Activated CD8-positive, alpha-beta memory T cell treated with anti-CD3 and anti-CD28 coated beads, Interleukin-2, amount 50 U/mL, for 4 hours (primary cell): ENCODE measurements around the gene PET117.
"Not testable (repeated sequence)": the region's sequence is repeated elsewhere in the genome, so short reads cannot be mapped to it uniquely, and the experiment has no call there.

ENCODE experiments used
- DNase-seq: peaks from one replicate; pipeline ENCODE4 v3.0.0-alpha.2; 2020

Gene PET117, protein sequence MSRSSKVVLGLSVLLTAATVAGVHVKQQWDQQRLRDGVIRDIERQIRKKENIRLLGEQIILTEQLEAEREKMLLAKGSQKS

DNA sequence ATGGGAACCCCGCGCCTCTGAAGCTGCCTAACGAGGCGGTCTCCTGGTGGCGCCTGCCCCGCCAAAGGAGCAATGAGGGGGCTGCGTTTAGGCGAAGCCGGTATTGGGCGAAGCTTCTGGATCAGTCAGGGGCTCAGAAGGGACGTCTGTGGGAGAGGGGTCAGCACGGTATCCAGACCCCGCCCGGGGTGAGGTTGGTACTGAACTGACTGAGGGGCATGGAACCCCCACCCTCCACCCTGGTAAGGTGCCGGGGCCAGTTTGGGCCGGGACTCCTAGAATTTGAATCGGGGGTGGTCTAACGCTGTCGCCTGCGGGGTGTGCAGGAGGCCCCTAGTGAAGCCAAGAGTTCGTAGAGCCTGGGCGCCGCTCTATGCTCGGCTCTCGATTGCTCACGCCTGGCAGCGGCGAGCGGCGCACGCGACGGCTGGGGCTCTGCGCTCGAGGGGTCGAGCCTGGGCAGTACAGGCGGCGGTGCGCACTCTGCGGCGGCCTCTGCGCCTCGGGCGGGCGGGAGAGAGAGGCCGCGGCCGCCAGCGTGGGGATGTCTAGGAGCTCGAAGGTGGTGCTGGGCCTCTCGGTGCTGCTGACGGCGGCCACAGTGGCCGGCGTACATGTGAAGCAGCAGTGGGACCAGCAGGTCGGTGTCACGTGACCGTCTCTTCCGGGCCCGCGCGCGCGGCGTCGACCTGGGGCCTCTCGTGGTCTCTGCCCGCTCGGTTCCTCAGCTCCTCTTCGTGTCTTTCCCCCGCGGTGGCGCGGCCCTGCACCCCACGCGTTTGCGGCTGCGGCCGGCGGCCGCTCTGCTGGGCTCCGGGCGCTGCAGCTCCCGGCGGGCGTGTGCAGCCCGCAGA lies at the start of gene PET117, which contains the start of gene KAT14:
PET117 (plus strand) TSS at position 452 of the 854 bp plus-strand sequence; CDS start at position 545, 93 bp downstream.
KAT14 (plus strand) TSS at position 452 of the 854 bp plus-strand sequence. CDS start 4,798 bp downstream, outside the sequence.
- DNase-seq = peak; percentile 93

DNA sequence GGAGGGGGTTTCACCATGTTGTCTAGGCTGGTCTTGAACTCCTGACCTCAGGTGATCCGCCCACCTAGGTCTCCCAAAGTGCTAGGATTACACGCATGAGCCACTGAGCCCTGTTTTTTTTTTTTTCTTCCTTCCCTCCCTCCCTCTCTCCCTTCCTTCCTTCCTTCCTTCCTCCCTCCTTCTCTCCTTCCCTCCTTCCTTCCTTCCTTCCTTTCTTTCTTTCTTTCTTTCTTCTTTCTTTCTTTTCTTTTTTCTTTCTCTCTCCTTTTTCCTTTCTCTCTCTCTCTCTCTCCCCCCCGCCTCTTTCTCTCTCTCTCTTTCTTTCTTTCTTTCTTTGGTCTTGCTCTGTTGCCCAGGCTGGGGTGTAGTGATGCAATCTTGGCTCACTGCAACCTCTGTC lies 49.4 kb upstream of the PET117 start:
- DNase-seq = not testable (repeated sequence)

DNA sequence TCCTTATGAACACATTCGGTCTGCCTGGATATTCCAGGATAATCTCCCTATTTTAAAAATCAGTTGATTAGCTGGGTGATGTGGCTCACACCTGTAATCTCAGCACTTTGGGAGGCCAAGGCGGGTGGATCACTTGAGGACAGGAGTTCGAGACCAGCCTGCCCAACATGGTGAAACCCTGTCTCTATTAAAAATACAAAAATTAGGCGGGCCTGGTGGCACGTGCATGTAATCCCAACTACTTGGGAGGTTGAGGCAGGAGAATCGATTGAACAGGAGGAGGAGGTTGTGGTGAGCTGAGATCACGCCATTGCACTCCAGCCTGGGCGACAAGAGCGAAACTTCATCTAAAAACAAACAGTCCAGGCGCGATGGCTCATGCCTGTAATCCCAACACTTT lies 48.8 kb upstream of the PET117 start:
- DNase-seq = not testable (repeated sequence)

DNA sequence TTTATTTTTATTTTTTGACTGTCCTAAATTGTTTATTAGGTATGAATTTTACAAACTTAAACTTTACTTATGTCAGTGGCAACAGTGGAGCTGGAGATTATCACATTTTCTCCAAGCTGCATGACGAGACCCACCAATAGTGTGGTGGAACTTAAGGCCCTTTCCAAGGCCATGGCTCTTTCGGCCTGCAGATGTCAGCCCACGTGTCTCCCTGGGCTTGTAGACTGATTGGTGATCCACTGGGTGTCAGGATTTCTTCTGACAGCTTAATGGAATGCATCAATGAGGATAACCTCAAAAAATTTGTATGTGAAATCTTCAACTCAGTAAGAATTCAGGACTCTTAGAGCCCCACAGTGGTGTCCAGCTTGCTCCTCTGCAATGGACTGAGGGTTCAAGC lies 47.6 kb upstream of the PET117 start:
- no peak for DNase-seq

DNA sequence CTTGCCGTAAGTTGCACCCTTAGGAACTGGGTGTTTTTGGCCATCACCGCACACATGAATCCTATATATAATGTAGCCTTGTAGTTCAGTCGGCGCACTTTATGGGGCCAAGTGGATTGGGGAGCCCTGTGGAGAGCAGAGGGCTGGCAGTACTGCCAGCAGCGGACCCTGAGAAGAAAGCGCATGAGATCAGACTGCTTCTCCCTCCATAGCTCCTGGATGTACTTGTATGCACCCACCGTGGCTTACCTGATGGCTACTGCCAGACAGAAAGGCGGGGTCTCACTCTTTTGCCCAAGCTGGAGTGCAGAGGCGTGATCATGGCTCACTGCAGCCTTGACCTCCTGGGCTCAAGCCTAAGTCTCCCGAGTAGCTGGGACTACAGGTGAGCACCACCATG lies 47.2 kb upstream of the PET117 start:
- DNase-seq = no peak

- no peak for DNase-seq
Observed at GRCh38 chr20:18091623-18092022, 46.0 kb upstream of the PET117 start.

- DNase-seq = no peak
Observed at GRCh38 chr20:18092890-18093289, 44.8 kb upstream of the PET117 start.

DNA sequence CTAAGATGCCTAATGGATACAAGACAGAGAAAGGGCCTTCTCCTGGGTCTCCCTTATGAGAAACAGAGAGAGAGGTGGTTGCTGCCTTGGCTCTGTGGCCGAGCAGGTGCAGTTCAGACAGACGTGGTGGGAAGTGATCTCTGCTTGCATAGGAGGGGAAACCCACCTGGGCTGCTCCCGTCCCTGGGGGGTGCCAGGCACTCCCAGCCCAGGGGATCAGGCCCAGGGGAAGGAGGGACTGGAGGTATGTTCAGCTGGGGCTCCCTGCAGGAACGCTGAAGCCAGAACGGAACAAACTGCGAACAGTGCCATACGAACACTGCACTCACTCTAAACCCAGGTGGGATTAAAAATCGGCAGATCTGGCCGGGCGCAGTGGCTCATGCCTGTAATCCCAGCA lies 44.3 kb upstream of the PET117 start:
- no peak for DNase-seq

DNA sequence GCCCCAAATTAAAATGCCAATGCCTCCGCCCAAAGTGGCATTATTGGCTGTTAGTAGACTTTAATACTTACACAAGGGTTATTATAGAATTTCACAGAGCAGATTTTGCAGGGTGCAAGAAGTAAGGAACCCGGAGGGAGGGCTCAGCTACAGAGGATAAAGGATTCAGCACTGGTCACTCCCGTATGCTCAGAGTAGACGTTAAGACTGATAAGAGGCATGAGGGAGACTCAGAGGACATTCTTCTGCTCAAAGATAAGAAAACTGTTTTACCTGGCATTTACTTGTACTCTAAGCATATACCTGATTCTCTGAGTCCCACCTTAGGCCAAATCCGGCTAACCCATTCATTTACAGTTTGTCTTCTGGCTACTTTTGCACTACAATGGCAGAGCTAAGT lies 43.5 kb upstream of the PET117 start:
- DNase-seq = no peak

- DNase-seq = not testable (repeated sequence)
Observed at GRCh38 chr20:18100569-18100968, 37.1 kb upstream of the PET117 start.

DNA sequence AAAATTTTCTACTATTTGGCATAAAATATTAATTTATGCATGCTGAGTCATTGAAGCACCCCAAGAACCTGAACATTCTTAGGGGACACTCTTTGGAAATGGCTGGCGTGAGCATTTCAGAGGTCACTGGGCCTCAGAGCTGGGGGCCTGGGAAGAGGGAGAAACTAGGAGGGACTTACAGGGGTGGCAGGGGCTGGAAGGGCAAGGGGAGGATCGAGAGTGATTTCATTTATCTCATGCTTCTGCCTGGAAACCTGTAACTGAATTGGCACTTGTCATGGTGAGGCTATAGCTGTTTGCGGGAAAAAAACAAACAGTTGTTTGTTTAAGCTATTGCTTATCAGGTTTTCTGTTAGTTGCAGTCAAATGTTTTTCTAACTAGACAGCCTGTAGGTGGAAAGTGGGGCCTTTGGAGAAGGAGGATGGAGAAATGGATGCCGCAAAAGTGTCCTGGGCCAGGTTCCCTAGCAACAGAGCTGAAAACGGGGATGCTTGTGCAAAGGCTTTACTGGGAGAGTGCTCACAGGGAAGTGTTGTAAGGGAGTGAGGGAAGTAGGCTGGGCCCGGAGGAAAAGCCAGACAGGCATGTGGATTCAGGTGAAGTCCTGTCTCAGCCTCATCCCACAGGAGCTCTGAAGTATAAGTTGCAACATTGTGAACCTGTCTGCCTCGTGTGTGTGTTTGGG lies 36.4 kb upstream of the PET117 start:
- DNase-seq = no peak

DNA sequence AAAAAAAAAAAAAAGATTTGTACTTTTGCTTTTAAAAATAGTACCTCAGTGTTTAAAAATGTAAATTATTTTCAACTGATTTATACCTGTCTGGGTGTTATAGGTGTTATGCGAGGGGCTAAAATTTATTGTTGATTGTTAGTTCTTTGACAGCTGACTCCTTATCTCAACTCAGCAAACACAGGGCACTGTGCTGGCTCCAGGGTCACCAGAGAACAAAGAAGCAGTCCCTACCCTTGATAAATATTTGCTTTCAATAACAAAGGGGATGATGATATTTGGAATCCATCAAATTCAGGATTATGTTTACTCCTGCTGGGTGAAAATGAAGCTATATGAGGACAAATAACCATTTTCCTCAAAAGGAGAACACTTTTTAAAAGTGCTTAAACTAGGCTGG lies 34.2 kb upstream of the PET117 start:
- DNase-seq = no peak

- no peak for DNase-seq
Observed at GRCh38 chr20:18108326-18108725, 29.3 kb upstream of the PET117 start.

GRCh38 chr20:18128574-18128973 lies 9.1 kb upstream of the PET117 start:
- DNase-seq = not testable (repeated sequence)

DNA sequence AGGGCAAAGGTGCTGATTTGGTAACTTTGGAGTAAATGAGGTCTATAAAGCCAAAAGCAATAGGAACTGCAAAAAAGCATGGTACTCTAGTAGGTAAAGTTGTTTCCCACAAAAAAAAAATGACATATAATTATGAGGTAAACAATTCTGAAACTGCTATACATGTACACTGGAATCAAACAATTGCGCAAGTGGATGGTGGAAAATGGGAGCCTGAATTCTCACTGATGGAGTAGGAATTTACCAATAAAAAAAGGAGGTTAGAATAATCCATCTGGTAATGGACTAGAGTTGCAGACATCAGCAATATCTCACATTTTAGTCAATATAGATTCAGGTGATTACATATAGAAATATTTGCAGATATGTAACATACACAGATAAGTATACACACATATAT lies 5.0 kb upstream of the PET117 start:
- DNase-seq = no peak

- DNase-seq = no peak
Observed at GRCh38 chr20:18133962-18134361, 3.7 kb upstream of the PET117 start.

DNA sequence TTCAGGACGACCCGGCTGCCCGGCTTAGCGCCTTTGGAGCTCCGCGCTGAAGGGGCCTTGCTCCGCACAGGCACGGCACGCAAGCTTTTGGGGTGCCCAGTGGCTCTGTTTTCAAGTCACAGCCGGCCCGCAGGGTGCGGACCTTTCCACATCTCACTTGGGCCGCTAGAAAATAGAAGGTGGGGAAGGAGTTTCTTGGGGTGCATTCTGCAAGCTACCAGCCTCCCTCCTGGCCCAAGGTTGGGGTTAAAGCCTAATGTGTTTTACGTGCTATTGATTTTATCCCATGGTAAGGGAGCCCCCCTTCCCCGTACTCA lies 561 bp downstream of the PET117 start:
- no peak for DNase-seq

DNA sequence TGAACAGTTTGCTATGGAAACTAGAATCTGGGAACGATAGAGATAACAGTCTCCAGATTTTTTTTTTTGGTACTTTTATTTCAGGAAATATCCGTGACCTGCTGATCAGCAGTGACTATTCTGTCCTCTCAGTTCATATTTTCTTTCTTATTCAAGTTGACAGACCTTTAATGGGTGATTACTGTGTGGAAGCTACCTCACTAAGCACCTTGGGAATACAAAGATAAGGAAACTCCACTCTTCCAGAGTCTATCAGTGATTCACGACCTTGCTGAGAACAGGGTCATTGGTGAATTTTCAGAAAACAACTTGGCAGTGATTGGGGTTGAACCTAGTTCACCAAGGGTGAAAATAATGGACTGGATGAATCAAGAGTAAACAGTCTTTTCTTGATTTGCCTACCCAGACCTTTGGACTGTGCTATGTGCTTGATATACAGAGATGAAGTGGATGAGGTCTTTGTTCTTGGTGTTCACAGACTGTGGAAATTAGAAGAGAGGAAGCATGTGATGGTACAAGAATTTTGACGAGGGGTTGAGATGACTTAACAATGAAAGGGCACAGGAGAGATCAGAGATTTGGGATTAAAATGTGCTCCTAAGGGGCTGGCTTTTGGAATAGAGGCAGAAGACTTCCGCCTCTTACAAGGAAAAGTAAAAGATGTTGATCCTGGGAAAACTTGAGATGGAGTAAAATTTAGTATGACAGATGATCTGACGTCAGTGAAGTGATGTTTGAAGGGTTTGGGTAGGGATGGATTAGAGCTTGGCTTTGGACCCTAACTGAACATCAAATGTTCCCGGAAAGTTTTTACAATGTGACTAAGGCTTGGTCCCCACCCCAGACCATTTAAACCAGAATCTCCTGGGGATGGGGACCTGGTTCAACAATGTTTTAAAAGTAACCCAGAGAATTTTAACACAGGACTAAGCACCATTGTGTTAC lies 1.2 kb downstream of the PET117 start:
- DNase-seq = no peak

GRCh38 chr20:18139832-18140231 lies 2.2 kb downstream of the PET117 start:
- DNase-seq = no peak

DNA sequence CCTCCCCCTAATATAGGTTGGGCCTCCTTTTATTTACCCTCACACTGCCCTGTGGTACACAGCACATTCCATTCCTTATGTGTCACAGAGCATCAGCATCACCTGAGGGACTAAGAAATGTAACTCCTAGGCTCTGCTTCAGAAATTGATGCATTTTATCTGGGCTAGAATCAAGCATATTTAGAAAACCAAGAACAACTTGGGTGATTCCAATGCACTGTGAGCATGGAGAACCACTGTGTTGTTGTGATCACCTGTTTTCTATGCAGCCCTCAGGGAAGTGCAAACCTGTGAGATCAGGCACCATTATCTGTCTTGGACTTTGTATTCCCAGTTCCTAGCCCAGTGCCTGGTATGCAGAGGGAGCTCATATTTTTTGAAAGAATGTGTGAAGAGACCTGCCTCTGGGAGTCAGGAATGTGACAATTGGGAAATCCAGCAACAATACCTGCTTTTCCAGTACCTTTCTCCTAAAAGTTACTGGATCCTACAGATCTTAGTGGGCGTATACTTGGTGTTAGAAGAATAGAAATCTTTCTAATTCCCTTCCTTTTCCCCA lies 7.0 kb downstream of the PET117 start:
- DNase-seq = no peak

- DNase-seq = no peak
Observed at GRCh38 chr20:18154342-18154741, 16.7 kb downstream of the PET117 start.

DNA sequence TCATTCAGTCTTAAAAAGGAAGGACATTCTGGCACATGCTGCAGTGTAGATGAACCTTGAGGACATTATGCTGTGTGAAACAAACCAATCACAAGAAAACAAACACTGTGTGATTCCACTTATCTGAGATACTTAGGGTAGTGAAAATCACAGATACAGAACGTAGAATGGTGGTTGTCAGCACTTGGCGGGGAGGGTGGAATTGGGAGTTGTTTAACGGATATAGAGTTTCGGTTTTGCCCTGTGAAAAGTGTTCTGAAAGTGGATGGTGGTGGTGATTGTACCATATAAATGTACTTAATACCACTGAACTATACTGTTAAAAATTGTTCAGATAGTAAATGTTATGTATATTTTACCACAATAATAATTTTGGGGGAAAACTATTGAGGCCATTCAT lies 18.4 kb downstream of the PET117 start:
- no peak for DNase-seq

GRCh38 chr20:18164356-18164755 lies 26.7 kb downstream of the PET117 start:
- DNase-seq = no peak
